Stimulated activated CD4-positive, alpha-beta T cell treated with anti-CD3 and anti-CD28 coated beads, Interleukin-12 subunit alpha, Interleukin-12 subunit beta, amount 100 ng/mL, for 24 hours (primary cell): Measurements from ENCODE around the gene MSI2.

Experiments
- DNase-seq, 2 experiments: peaks; one replicate each; pipeline ENCODE4 v3.0.0-alpha.2; 2020; ENCODE audit warnings: low read depth in 2 of 2

Gene MSI2

GRCh38 chr17:57394375-57394774 lies 138.1 kb downstream of the MSI2 start:
- no peak for DNase-seq

DNA sequence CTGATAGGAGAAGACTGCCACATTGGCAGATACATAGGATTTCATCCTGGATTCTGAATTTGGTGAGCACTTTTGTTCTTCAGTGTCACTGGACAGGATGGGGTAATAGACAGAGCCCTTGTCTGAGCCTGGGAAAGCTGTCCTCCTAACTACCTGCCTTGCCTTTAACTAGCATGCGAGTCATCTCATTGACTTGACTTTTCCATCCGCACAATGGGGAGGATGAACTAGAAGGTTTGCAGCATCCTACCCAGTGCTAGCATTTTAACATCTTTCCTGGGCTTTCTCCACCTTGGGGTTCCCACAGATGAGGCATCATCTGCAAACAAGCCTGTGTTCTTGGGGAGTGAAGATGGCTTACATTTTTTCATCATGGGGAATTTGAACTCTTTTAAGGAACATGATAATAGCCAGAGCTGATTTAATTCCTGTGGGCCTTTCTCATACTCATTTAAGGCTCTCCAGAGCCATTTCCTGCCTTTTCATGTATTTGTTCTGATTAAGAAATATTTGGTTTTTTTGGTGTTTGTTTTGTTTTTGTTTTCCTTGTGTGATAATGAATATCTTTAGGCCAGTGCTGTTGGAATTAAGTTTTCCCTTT lies 139.5 kb downstream of the MSI2 start:
- no peak for DNase-seq

DNA sequence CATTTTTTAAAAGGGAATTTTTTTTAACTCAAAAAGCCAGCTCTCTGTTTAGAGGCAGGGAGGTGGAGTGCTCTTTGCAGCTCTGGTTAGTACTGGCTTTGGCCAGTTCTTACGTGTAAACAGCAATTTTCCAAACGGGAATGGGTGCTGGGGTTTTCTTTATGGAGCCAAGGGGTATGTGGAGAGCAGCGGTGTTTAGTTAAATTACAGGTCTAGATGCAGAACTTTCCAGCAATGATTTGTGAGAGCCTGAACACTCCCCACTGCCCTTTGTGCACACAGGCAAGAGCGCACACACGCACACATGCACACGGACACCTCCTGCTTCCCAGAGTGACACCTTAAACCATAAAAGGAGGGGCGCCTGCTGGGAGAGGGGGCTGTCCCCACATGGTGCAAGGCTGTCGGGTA lies 140.2 kb downstream of the MSI2 start:
- no peak for DNase-seq

- no peak for DNase-seq
Observed at GRCh38 chr17:57397402-57397801, 141.1 kb downstream of the MSI2 start.

DNA sequence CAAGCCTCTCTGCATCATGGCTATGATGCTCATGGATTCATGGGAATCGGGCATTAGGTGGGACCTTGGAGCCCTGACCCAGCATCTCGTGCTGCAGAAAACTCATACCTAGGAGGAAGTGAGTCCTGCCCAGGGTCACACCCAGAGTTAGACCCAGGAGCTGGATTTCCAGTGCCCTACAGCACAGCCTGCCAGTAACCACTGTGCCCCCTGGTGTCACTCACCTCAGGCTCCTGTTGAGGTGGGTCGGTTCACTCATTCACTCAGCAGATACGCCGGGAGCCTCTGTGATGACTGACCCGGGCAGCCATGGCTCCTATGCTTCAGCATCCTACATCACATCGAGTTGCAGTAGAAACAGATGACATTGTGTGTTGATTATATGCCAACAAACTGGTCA lies 143.4 kb downstream of the MSI2 start:
- no peak for DNase-seq

DNA sequence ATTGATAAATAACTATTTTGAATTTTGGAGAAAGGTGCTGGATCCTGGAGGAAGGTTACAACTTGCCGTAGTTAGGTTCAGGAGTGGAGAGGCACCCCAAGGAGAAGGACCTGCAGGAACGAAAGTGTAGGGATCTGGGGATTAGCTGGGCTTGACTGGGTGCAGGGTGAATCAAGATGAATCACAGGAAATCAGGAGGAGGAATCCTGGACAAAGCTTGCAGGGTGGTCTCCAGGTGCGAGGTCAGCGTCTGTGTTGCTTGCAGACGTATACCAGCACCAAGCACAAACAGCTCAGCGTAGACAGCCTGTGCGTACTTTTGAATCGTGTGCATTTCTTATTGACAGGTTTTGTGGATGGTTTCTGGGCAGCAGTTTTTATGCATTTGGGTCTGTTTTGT lies 144.3 kb downstream of the MSI2 start:
- no peak for DNase-seq

- DNase-seq = no peak
Observed at GRCh38 chr17:57401556-57402488, 145.5 kb downstream of the MSI2 start.

DNA sequence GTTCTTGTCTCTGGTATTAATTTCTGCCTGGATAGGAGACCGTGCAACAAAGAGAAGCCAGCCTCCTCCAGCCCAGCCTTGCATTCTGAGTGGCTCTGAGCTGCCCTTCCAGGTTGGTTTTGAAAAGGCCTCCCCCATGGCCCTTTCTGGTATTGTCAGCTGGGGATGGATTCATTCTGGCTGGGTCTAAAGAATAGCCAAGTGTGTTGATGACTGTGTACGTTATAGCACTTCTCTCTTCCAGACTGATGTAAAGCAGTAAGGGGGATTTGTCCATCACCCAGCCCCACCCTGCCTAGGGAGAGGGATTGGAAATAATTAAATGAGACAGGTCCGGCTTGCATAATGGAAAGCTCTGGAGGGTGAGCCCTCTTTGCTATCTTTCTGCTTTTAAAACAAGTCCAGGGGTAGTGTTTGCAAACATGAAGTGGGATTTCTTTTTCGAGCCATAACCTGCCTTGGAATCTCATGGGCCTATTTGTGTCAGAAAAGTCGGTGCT lies 146.4 kb downstream of the MSI2 start:
- no peak for DNase-seq

- no peak for DNase-seq
Observed at GRCh38 chr17:57403236-57403635, 146.9 kb downstream of the MSI2 start.

GRCh38 chr17:57404073-57404472 lies 147.8 kb downstream of the MSI2 start:
- no peak for DNase-seq

- no peak for DNase-seq
Observed at GRCh38 chr17:57404795-57405490, 148.6 kb downstream of the MSI2 start.

- no peak for DNase-seq
Observed at GRCh38 chr17:57405491-57406072, 149.3 kb downstream of the MSI2 start.

- DNase-seq = no peak
Observed at GRCh38 chr17:57406131-57406980, 150.0 kb downstream of the MSI2 start.

- no peak for DNase-seq
Observed at GRCh38 chr17:57406981-57407286, 150.6 kb downstream of the MSI2 start.

DNA sequence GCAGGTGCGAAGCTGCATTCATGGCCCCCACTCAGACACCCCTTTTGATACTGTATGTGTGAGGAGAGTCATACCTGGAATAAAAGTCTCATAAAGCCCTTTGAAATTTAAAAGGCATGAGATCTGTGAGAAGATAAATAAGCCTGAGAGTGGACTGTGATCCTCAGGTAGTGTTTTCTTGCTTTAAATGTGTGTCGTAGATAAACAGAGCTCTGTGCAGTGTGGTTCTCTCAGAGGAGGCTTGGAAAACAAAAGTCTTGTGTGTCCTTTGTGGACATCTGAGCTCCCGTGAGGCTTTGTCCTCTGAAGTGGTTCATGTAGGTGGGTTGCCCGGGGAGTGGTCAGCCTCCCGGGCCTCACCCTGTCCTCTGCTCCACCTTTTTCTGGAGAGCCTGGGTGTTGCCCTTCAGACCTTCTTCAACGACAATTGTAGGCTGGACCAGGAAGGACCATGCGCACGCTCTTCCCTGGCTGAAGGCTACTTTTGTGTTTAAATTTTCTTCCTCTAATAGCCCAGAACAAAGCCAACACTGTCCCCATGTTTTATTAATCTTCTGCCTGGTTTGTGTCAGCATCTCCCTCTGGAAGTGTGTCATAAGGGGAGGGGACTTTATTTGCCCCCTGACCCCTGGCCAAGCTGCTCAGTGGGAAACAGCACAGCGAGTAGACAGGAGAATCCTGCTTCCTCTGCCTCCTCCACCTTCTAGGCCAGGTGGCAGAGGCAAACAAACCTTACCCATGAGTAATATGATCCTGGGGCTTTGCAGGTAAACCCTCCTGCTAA lies 151.2 kb downstream of the MSI2 start:
- no peak for DNase-seq

GRCh38 chr17:57408071-57408811 lies 151.9 kb downstream of the MSI2 start:
- no peak for DNase-seq

GRCh38 chr17:57410169-57410568 lies 153.8 kb downstream of the MSI2 start:
- DNase-seq = no peak

- DNase-seq = no peak
Observed at GRCh38 chr17:57412520-57413096, 156.3 kb downstream of the MSI2 start.

- no peak for DNase-seq
Observed at GRCh38 chr17:57413848-57414651, 157.7 kb downstream of the MSI2 start.
